Dendritic cell treated with granulocyte-macrophage colony-stimulating factor and Interleukin-4, amounts not matched to agents 40 ng/mL and 50 ng/mL, for 4 days (primary cell): ENCODE data around the gene SRGAP1.

ENCODE experiments used
- H3K27ac Mint-ChIP-seq: one replicate; pipeline ENCODE4 v1.8.0; 2022; ENCODE audit warnings: mild to moderate bottlenecking, mixed read lengths
- H3K27me3 Mint-ChIP-seq: one replicate; pipeline ENCODE4 v1.8.0; 2022; ENCODE audit warnings: mild to moderate bottlenecking, mixed read lengths
- H3K36me3 Mint-ChIP-seq: one replicate; pipeline ENCODE4 v1.8.0; 2022; ENCODE audit warnings: low read depth, mixed read lengths
- H3K4me1 Mint-ChIP-seq: one replicate; pipeline ENCODE4 v1.8.0; 2022; ENCODE audit warnings: low read depth, mixed read lengths
- H3K4me3 Mint-ChIP-seq: one replicate; pipeline ENCODE4 v1.8.0; 2022; ENCODE audit warnings: mild to moderate bottlenecking, moderate library complexity, mixed read lengths
- H3K9me3 Mint-ChIP-seq: one replicate; pipeline ENCODE4 v1.8.0; 2022; ENCODE audit warnings: mixed read lengths
- intact Hi-C: fragments of 100-400 bp; cut with micrococcal nuclease; formaldehyde crosslinking; loops from one replicate; pipeline ENCODE4 v1.15.0; 2022

The SRGAP1 gene

DNA sequence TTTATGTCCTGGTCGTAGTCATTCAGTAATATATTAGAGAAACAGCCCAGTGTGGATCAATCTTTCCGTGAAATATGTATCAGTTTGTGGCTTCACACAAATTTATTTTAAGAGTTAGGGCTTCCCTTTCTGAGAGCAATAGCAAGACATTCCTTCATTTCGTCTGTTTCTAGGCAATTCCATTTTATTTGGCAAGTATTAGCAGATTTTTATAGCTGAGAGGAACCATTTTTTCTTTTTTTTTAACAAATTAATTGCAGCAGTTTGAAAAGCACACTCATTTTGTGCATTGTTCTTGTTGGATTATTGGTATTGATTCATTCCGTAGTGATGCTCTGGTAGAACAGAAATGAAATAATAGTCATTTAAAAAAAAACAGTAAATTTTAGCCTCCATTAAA is 132.9 kb downstream of the SRGAP1 start:
- no peaks in the 10 kb centered on the region for H3K36me3 Mint-ChIP-seq
- no peaks in the 10 kb centered on the region for H3K9me3 Mint-ChIP-seq
- intact Hi-C loops, result no loop called here
- no peaks in the 10 kb centered on the region for H3K27me3 Mint-ChIP-seq
- H3K27ac Mint-ChIP-seq, result no peak overlapping the region
- H3K4me3 Mint-ChIP-seq, result no peak overlapping the region
- H3K4me1 Mint-ChIP-seq, result peaks cover 10% of the 10 kb centered on the region

DNA sequence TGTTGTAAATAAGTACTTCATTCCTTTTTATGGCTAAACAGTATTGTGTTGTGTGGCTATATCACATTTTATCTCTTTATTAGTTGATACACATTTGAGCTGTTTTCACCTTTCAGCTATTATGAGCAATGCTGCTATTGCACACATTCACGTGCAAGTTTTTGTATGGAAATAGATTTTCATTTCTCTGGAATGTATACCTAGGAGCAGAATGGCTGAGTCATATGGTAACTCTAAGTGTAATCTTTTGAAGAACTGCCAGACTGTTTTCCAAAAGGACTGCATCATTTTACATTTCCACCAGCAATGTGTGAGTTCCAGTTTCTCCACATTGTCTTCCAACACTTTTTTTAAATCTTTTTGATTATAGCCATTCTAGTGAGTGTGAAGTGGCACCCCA is 134.0 kb downstream of the SRGAP1 start:
- Mint-ChIP-seq H3K27me3 (no peaks in the 10 kb centered on the region), H3K9me3 (no peaks in the 10 kb centered on the region), H3K4me1 (peaks cover 10% of the 10 kb centered on the region), H3K4me3 (no peak overlapping the region), H3K27ac (no peak overlapping the region), H3K36me3 (no peaks in the 10 kb centered on the region)
- intact Hi-C loops, result no loop called here

DNA sequence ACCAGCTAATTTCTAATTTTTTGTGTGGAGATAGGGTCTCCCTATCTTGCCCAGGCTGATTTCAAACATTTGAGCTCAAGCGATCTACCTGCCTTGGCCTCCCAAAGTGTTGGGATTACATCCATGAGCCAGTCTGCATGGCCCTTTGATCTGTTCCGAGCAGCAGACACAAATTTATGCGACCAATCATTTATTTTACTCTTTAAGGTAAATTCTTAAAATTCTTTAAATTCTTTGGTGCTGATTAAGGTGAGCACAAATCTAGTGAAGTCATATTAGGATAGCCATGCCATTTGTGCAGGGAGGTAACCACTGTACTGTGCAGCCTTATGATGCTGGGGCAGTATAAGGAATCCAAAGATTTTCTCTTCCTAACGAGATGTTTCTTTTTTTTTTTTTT is 135.7 kb downstream of the SRGAP1 start:
- Mint-ChIP-seq H3K36me3 (no peaks in the 10 kb centered on the region), H3K27ac (no peak overlapping the region), H3K4me1 (peaks cover 16% of the 10 kb centered on the region), H3K9me3 (no peaks in the 10 kb centered on the region), H3K4me3 (no peak overlapping the region), H3K27me3 (no peaks in the 10 kb centered on the region)
- intact Hi-C loops, result no loop called here

DNA sequence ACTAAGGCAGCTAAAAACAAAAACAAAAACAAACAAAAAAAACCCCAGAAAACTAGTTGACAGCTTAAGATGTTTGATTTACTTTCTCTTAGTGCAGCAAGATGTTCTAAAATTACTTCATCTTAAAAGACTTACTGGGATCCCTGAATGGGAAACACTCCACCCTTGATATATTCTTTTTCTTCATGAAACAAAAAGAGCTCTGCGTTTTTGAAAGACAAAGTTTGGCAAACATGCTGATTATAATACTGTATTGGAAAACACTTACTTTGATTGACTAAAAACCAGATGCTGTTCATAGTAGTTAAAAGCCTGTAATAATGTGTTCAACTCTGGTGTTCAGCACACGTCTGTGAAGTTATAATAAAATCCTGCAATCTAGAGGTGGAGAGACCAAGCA is 136.8 kb downstream of the SRGAP1 start:
- H3K27ac Mint-ChIP-seq, result no peak overlapping the region
- no peaks in the 10 kb centered on the region for H3K27me3 Mint-ChIP-seq
- H3K36me3 Mint-ChIP-seq, result no peaks in the 10 kb centered on the region
- no peaks in the 10 kb centered on the region for H3K9me3 Mint-ChIP-seq
- peaks cover 27% of the 10 kb centered on the region for H3K4me1 Mint-ChIP-seq
- no peak overlapping the region for H3K4me3 Mint-ChIP-seq
- intact Hi-C loops, result no loop called here

DNA sequence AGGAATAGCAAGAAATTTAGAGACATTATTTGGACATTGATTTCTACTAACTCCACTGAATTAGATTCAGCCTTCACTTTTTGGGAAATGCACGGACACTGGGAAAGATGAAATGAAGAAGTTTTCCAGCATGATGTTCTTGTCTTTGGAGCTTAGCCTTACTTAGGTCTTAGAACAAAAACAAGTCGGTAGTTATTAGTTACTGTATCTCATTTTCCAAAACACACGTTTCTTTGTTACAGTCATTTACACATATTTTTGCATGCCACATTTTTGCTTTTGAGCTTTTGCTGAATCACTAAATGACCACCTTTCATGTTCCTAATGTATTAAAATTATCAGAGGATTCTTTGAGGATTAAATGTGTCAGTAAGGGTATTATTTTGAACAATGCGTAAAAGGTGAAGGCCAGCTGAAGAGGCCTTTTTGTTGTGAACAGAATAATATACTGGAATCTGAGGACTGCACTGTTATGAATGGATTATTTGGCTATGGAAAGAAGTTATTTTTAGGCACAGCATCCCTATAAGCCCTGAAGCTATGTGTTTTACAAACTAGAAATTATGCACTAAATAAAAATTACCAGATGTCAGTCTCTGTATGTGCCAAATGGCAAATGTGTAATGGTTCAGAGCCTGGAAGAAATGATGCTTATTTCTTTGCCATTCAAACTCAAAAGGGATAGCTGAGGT is 138.2 kb downstream of the SRGAP1 start:
- Mint-ChIP-seq H3K27me3 (no peaks in the 10 kb centered on the region), H3K36me3 (no peaks in the 10 kb centered on the region), H3K4me1 (peaks cover 31% of the 10 kb centered on the region), H3K9me3 (no peaks in the 10 kb centered on the region), H3K27ac (no peak overlapping the region), H3K4me3 (no peak overlapping the region)
- intact Hi-C loops, result no loop called here

DNA sequence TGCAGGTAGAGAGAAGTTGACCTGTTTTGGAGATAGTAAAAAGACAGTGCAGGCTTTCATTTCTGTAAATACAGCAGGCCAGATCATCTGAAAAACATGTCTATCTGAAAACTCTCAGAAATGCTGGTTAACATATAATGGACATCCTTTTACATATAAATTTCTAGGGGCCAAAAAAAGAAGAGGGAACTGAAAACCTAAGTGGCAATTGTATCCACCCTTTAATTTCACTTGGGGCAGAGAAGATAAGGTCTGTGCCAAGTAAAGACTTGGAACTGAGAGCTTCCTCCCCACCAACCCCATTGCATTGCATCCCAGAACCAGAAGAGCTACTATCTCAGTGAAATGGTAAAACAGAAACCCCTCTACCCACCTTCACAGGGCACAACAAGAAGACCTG is 141.0 kb downstream of the SRGAP1 start:
- Mint-ChIP-seq H3K4me3 (no peak overlapping the region), H3K27me3 (no peaks in the 10 kb centered on the region), H3K9me3 (no peaks in the 10 kb centered on the region), H3K36me3 (peaks cover 7% of the 10 kb centered on the region), H3K4me1 (peaks cover 21% of the 10 kb centered on the region), H3K27ac (peak overlapping the region; percentile 37)
- intact Hi-C loops, result no loop called here

DNA sequence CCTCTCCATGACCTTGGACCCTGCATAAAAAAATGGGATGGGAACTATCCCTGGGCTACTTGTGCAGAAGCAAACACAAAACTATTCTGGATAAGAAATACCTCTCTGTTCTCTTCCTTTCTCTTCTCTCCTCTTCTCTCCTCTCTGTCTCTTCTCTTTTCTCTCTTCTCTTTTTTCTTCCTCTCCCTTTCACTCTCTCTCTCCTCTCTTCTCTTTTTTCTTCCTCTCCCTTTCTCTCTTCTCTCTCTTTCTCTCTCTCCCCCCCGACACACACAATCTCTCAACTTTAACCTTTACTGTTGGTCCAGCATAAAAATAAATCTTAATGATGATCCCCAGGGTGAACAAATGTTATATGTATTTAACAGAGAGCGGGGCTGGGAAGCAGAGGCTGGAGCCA is 141.4 kb downstream of the SRGAP1 start:
- H3K36me3 Mint-ChIP-seq, result peaks cover 11% of the 10 kb centered on the region
- intact Hi-C loops, result no loop called here
- no peaks in the 10 kb centered on the region for H3K9me3 Mint-ChIP-seq
- no peaks in the 10 kb centered on the region for H3K27me3 Mint-ChIP-seq
- no peak overlapping the region for H3K27ac Mint-ChIP-seq
- H3K4me1 Mint-ChIP-seq, result peaks cover 21% of the 10 kb centered on the region
- H3K4me3 Mint-ChIP-seq, result peak overlapping the region; percentile 3

DNA sequence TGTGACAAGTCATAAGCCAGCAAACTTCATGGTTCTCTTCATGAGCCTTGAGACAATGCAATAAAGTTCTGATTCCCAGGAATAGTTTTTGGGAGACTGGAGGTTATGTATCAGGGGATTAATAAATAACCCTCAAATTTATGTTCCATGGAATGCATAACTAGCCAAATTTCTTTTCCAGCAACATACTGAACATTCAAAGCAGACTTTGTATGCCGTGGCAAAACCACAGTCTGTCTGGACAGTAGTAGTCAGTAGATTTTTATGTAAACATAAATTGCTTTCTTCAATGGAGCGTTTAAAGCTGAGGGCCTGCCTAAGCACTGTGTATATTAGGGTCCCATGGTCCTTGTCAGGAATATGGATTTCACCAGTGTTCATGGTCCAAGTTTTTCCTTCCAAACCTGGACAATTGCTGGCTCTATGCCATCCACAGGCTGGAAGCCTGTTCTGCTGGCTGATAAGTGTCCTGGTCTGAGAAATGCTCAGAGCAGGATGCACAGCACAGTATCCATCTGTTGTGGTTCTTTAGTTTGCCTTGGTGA is 144.9 kb downstream of the SRGAP1 start:
- H3K27me3 Mint-ChIP-seq, result no peaks in the 10 kb centered on the region
- no peak overlapping the region for H3K4me3 Mint-ChIP-seq
- no peaks in the 10 kb centered on the region for H3K9me3 Mint-ChIP-seq
- H3K36me3 Mint-ChIP-seq, result peaks cover 23% of the 10 kb centered on the region
- no peak overlapping the region for H3K27ac Mint-ChIP-seq
- peaks cover 29% of the 10 kb centered on the region for H3K4me1 Mint-ChIP-seq
- intact Hi-C loops, result no loop called here

DNA sequence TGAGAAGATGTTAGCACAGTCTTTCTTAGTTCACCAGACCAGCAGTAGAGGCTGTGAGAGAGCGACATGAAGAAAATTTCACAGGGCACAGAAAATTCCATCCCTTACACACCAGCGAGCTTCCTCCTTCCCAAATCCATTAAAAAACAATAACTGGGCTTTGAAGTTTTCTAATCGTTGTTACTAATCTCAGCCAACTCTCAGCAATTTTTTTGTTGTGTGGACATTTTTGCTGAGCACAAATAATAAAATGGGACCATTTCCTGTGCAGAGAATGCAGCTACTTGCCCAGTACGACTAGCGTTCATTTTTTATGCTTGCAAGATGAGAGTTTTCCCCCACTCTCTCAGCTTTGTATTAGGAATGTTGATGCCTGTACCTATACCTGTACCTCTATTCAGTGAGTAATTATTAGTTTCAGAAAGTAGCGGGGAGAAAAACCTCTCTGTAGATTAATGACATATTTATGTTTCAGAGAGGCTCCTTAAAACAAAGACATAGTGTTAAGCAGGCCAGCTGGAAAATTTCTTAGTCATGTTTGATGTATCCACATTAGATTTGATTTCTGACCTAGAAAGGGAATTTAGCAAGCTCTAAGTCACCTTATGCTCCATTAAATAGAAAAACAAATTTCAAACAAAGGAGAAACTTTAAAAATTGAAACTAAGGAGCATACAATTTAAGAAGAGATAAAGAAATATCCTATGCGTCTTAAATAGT is 146.5 kb downstream of the SRGAP1 start:
- H3K27ac Mint-ChIP-seq, result no peak overlapping the region
- peaks cover 15% of the 10 kb centered on the region for H3K4me1 Mint-ChIP-seq
- intact Hi-C loops, result no loop called here
- H3K4me3 Mint-ChIP-seq, result no peak overlapping the region
- H3K9me3 Mint-ChIP-seq, result no peaks in the 10 kb centered on the region
- peaks cover 23% of the 10 kb centered on the region for H3K36me3 Mint-ChIP-seq
- H3K27me3 Mint-ChIP-seq, result no peaks in the 10 kb centered on the region

DNA sequence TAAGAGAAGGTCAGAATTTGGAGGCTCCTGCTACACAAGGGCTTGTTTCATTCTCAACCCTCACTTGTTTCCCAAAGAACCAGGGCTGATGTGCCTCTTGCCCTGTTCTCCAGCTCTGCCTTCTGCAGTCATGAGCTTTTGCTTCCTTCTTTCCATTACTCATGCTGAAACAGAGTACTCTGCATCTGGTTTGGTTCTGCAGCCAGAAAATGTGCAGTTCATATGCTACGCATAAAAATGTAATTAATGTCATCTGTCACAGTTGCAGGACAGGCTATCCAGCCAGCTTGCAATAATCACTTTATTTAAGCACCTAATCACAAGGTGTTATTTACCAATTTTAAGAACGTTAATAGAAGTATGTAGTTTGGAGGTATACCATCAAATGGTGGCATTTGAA is 150.2 kb downstream of the SRGAP1 start:
- Mint-ChIP-seq H3K9me3 (no peaks in the 10 kb centered on the region), H3K27me3 (no peaks in the 10 kb centered on the region), H3K4me1 (peaks cover 8% of the 10 kb centered on the region), H3K4me3 (no peak overlapping the region), H3K27ac (no peak overlapping the region), H3K36me3 (peaks cover 23% of the 10 kb centered on the region)
- intact Hi-C loops, result no loop called here

DNA sequence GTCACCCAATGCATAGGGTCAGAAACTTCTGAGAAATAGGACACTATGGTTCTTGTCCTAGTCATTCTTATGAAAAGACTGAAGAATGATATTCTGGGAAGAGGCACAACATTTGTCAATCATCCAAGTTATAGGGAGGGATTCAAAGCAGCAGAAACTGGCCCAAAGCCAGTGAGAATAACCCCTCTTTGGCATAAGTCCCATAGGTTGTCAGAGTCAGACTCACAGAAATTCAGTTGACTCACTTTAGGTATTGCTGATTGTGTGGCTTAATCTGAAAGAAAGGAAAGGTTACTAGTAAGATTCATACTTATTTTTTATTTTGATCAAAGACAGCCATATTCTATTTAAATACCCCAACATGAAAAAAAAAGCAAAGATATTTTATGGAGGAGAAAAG is 151.0 kb downstream of the SRGAP1 start:
- Mint-ChIP-seq H3K4me1 (peaks cover 8% of the 10 kb centered on the region), H3K4me3 (no peak overlapping the region), H3K27me3 (no peaks in the 10 kb centered on the region), H3K36me3 (peaks cover 16% of the 10 kb centered on the region), H3K27ac (no peak overlapping the region), H3K9me3 (no peaks in the 10 kb centered on the region)
- intact Hi-C loops, result no loop called here

DNA sequence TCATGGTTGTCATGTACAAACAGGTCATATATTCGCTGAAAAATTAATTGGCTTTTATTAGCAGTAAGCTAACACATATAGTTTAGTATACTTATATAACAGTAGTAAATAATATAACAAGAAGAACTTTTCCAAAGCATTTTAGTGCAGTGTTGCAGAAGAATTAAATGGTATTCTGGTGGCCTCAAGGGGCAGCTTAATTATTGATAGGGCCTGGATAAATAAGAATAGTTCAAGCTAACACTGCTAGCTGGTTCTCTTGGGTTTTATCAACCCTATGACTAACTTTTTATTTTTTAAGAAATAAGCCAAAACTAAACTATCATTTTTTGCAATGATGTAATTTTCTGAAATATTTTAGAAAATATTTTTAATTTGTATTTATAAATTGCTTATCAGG is 152.1 kb downstream of the SRGAP1 start:
- intact Hi-C loops, result no loop called here
- Mint-ChIP-seq H3K4me1 (peaks cover 7% of the 10 kb centered on the region), H3K36me3 (peaks cover 10% of the 10 kb centered on the region), H3K27me3 (no peaks in the 10 kb centered on the region), H3K27ac (no peak overlapping the region), H3K4me3 (no peak overlapping the region), H3K9me3 (no peaks in the 10 kb centered on the region)

DNA sequence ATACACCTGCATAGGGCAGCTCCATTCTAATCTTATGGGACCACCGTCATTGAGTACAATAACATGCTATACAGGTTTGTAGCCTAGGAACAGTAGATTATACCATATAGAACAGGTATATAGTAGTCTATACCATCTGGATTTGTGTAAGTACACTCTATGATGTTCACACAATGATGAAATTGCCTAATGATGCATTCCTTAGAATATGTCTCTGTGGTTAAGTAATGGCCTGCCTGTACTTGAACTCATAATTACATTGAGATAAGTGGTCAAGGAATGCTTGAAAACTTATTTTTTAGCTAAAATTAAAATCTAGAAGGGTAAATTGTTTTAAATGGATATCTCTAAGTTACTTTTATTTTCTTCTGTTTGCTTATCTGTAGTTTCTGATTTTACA is 152.7 kb downstream of the SRGAP1 start:
- no peak overlapping the region for H3K27ac Mint-ChIP-seq
- peaks cover under 1% of the 10 kb centered on the region for H3K4me1 Mint-ChIP-seq
- H3K36me3 Mint-ChIP-seq, result peaks cover 10% of the 10 kb centered on the region
- H3K27me3 Mint-ChIP-seq, result no peaks in the 10 kb centered on the region
- H3K9me3 Mint-ChIP-seq, result no peaks in the 10 kb centered on the region
- intact Hi-C loops, result no loop called here
- no peak overlapping the region for H3K4me3 Mint-ChIP-seq

DNA sequence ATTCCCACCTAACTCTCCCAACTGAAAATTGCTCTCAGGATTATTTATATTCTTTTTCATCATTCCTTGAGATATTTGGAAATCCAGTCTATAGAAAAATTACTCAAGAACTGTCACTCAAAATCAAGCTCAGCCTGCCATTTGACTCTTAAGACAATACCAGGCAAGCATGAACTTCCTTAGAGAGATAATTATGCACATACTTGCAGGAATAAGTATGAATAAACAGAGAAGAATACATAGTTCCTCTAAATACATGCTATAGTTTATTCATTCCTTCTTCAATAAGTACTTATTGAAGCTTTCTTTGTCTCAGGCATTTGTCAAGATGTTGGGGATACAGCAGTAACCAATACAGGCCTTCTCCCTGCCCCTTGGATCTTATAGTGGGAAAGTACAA is 154.1 kb downstream of the SRGAP1 start:
- Mint-ChIP-seq H3K27ac (no peak overlapping the region), H3K36me3 (peaks cover 7% of the 10 kb centered on the region), H3K9me3 (peaks cover 12% of the 10 kb centered on the region), H3K4me1 (no peaks in the 10 kb centered on the region), H3K27me3 (no peaks in the 10 kb centered on the region), H3K4me3 (no peak overlapping the region)
- intact Hi-C loops, result no loop called here
